HEK293 (cell line): ENCODE results near the gene SETD1B.
A peak's percentile ranks its signal among the peaks of the same experiment; 100 is the strongest.

ENCODE experiments used
- GLIS1 ChIP-seq: fragments of 450-650 bp; formaldehyde crosslinking; IDR thresholded peaks from 2 replicates; pipeline ENCODE4 v1.5.1; 2016; ENCODE audit warnings: missing biosample characterization, missing genetic modification characterization
- KLF17 ChIP-seq: fragments of 450-650 bp; formaldehyde crosslinking; IDR thresholded peaks from 2 replicates; pipeline ENCODE4 v1.5.1; 2016; ENCODE audit warnings: missing biosample characterization, missing genetic modification characterization
- KLF8 ChIP-seq: fragments of 450-650 bp; formaldehyde crosslinking; IDR thresholded peaks from 2 replicates; pipeline ENCODE4 v1.5.1; 2016; ENCODE audit warnings: missing biosample characterization, missing genetic modification characterization
- PATZ1 ChIP-seq: fragments of 450-650 bp; formaldehyde crosslinking; IDR thresholded peaks from 2 replicates; pipeline ENCODE4 v1.5.1; 2016; ENCODE audit warnings: missing biosample characterization, missing genetic modification characterization
- ZBTB48 ChIP-seq: fragments of 450-650 bp; formaldehyde crosslinking; IDR thresholded peaks from 2 replicates; pipeline ENCODE4 v1.5.1; 2016; ENCODE audit warnings: missing biosample characterization, missing genetic modification characterization
- ZBTB8A ChIP-seq: fragments of 450-650 bp; formaldehyde crosslinking; IDR thresholded peaks from 2 replicates; pipeline ENCODE4 v1.5.1; 2016; ENCODE audit warnings: missing biosample characterization, missing genetic modification characterization
- ZNF2 ChIP-seq: fragments of 450-650 bp; formaldehyde crosslinking; IDR thresholded peaks from 2 replicates; pipeline ENCODE4 v1.5.1; 2016; ENCODE audit warnings: missing biosample characterization, missing genetic modification characterization
- ZNF223 ChIP-seq: fragments of 450-650 bp; formaldehyde crosslinking; IDR thresholded peaks from 2 replicates; pipeline ENCODE4 v1.5.1; 2016; ENCODE audit warnings: missing biosample characterization, missing genetic modification characterization
- ZNF24 ChIP-seq: fragments of 450-650 bp; formaldehyde crosslinking; IDR thresholded peaks from 2 replicates; pipeline ENCODE4 v1.5.1; 2016; ENCODE audit warnings: missing biosample characterization, missing genetic modification characterization
- ZNF248 ChIP-seq: fragments of 450-650 bp; formaldehyde crosslinking; IDR thresholded peaks from 2 replicates; pipeline ENCODE4 v1.5.1; 2017; ENCODE audit warnings: missing biosample characterization, missing genetic modification characterization
- ZNF266 ChIP-seq: fragments of 450-650 bp; formaldehyde crosslinking; IDR thresholded peaks from 2 replicates; pipeline ENCODE4 v1.5.1; 2016; ENCODE audit warnings: missing biosample characterization, missing genetic modification characterization, low read depth
- ZNF394 ChIP-seq: fragments of 450-650 bp; formaldehyde crosslinking; IDR thresholded peaks from 2 replicates; pipeline ENCODE4 v1.5.1; 2016; ENCODE audit warnings: missing biosample characterization, missing genetic modification characterization, mild to moderate bottlenecking, moderate library complexity, borderline replicate concordance
- ZNF518A ChIP-seq: fragments of 450-650 bp; formaldehyde crosslinking; conservative IDR thresholded peaks from 2 replicates; pipeline ENCODE4 v1.5.1; 2016; ENCODE audit warnings: low read depth, missing biosample characterization, missing genetic modification characterization
- ZNF571 ChIP-seq: fragments of 450-650 bp; formaldehyde crosslinking; IDR thresholded peaks from 2 replicates; pipeline ENCODE4 v1.5.0; 2017; ENCODE audit warnings: missing biosample characterization, missing genetic modification characterization
- ZNF580 ChIP-seq: fragments of 450-650 bp; formaldehyde crosslinking; IDR thresholded peaks from 2 replicates; pipeline ENCODE4 v1.5.1; 2016; ENCODE audit warnings: missing biosample characterization, missing genetic modification characterization
- ZNF624 ChIP-seq: fragments of 450-650 bp; formaldehyde crosslinking; IDR thresholded peaks from 2 replicates; pipeline ENCODE4 v1.5.1; 2017; ENCODE audit warnings: missing biosample characterization, missing genetic modification characterization
- ZNF664 ChIP-seq: fragments of 450-650 bp; formaldehyde crosslinking; IDR thresholded peaks from 2 replicates; pipeline ENCODE4 v1.5.1; 2016; ENCODE audit warnings: missing biosample characterization, missing genetic modification characterization
- ZNF777 ChIP-seq: fragments of 450-650 bp; formaldehyde crosslinking; IDR thresholded peaks from 2 replicates; pipeline ENCODE4 v1.5.1; 2017; ENCODE audit warnings: missing biosample characterization, missing genetic modification characterization, borderline replicate concordance
- ZNF785 ChIP-seq: fragments of 450-650 bp; formaldehyde crosslinking; IDR thresholded peaks from 2 replicates; pipeline ENCODE4 v1.5.1; 2016; ENCODE audit warnings: missing biosample characterization, missing genetic modification characterization
- ZNF791 ChIP-seq: fragments of 450-650 bp; formaldehyde crosslinking; IDR thresholded peaks from 2 replicates; pipeline ENCODE4 v1.5.1; 2016; ENCODE audit warnings: missing biosample characterization, missing genetic modification characterization
- TF ChIP-seq, protein P1 (sequence below): fragments of 450-650 bp; formaldehyde crosslinking; IDR thresholded peaks from 2 replicates; pipeline ENCODE4 v1.5.1; 2016; ENCODE audit warnings: missing biosample characterization, missing genetic modification characterization
- TF ChIP-seq, protein P2 (sequence below): fragments of 450-650 bp; IDR thresholded peaks from 2 replicates; pipeline ENCODE4 v1.5.1; 2018; ENCODE audit warnings: missing biosample characterization, missing genetic modification characterization

SETD1B gene

DNA sequence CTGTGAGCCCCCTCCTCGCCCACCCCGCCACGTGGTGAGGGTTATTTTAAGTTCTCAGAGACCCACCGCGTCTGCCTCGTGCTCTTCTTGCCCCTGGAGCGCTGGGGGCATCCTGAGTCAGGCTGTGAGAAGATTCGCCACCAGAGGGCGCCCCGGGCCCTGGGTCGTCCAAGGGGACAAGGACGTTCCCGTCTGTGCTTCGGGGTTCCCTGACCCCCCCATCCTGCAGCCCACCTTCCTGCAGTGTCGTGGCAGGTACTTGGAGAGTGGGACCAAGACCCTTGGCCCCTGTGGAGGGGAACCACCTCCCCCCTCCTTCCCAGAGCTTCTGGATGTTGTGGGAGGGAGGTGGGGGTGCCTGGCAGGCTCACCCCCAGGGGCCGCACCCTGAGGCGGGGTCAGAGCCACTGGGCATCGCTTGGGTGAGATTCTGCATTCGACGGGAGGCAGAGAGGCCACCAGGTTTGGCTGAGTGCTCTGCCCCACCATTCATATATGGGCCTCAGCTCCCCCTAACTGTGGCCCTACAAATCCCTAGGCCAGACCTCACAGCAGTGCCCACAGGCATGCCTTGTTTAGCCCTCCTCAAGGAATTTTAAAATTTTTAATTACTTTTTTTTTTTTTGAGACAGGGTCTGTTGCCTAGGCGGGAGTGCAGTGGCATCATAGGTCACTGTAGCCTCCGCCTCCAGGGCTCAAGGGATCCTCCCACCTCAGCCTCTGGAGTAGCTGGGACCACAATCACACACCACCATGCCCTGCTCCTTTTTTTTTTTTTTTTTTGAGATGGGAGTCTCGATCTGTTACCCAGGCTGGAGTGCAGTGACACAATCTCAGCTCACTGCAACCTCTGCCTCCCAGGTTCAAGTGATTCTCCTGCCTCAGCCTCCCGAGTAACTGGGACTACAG is 27.4 kb upstream of the SETD1B start (continued):
- TF ChIP-seq ZNF518A (tag by site-specific recombination) (no peak), KLF17 (tag by site-specific recombination) (peak; percentile 18; the same call in 1 of the 2 replicates), ZNF777 (tag by site-specific recombination) (peak; percentile 71; the same call in 1 of the 2 replicates), ZBTB8A (tag by site-specific recombination) (peak; percentile 35; the same call in 1 of the 2 replicates), ZNF24 (tag by site-specific recombination) (no peak), ZNF223 (tag by site-specific recombination) (no peak), ZNF266 (no peak), ZNF248 (no peak), ZNF394 (tag by site-specific recombination) (peak; percentile 54; the same call in 1 of the 2 replicates), GLIS1 (peak; percentile 44; the same call in 1 of the 2 replicates), ZNF624 (tag by site-specific recombination) (no peak), ZNF571 (no peak), KLF8 (tag by site-specific recombination) (peak; percentile 24; the same call in 1 of the 2 replicates), ZNF791 (tag by site-specific recombination) (no peak), ZNF580 (no peak), ZNF2 (peak; percentile 77), ZBTB48 (tag by site-specific recombination) (peak; percentile 84), ZNF664 (tag by site-specific recombination) (no peak), PATZ1 (tag by site-specific recombination) (peak; percentile 90), ZNF785 (tag by site-specific recombination) (no peak)
- TF ChIP-seq, protein P1, sequence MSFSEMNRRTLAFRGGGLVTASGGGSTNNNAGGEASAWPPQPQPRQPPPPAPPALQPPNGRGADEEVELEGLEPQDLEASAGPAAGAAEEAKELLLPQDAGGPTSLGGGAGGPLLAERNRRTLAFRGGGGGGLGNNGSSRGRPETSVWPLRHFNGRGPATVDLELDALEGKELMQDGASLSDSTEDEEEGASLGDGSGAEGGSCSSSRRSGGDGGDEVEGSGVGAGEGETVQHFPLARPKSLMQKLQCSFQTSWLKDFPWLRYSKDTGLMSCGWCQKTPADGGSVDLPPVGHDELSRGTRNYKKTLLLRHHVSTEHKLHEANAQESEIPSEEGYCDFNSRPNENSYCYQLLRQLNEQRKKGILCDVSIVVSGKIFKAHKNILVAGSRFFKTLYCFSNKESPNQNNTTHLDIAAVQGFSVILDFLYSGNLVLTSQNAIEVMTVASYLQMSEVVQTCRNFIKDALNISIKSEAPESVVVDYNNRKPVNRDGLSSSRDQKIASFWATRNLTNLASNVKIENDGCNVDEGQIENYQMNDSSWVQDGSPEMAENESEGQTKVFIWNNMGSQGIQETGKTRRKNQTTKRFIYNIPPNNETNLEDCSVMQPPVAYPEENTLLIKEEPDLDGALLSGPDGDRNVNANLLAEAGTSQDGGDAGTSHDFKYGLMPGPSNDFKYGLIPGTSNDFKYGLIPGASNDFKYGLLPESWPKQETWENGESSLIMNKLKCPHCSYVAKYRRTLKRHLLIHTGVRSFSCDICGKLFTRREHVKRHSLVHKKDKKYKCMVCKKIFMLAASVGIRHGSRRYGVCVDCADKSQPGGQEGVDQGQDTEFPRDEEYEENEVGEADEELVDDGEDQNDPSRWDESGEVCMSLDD (tag by site-specific recombination), result peak; percentile 95
- TF ChIP-seq, protein P2, sequence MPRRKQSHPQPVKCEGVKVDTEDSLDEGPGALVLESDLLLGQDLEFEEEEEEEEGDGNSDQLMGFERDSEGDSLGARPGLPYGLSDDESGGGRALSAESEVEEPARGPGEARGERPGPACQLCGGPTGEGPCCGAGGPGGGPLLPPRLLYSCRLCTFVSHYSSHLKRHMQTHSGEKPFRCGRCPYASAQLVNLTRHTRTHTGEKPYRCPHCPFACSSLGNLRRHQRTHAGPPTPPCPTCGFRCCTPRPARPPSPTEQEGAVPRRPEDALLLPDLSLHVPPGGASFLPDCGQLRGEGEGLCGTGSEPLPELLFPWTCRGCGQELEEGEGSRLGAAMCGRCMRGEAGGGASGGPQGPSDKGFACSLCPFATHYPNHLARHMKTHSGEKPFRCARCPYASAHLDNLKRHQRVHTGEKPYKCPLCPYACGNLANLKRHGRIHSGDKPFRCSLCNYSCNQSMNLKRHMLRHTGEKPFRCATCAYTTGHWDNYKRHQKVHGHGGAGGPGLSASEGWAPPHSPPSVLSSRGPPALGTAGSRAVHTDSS (tag by site-specific recombination), result no peak
